ENCODE measurements around the gene MELK. TPM values are rescaled to one million over a fixed set of nuclear protein-coding genes. Genes with fewer than 3 reads are reported as not detected.

The MELK gene
- total RNA-seq, 1 donor, result 1.9 TPM

GRCh38 chr9:36665387-36665786 lies 92.7 kb downstream of the MELK start:
- DNase-seq (ENCODE audit: low read depth in 2 of 3, low spot score in 2 of 3), result no peak

- DNase-seq (ENCODE audit: low read depth in 2 of 3, low spot score in 2 of 3), result peak in 2 of 3 donors; percentile 37 to 60
Observed at GRCh38 chr9:36665921-36666431, 93.3 kb downstream of the MELK start.

- DNase-seq (ENCODE audit: low read depth in 2 of 3, low spot score in 2 of 3), result no peak
Observed at GRCh38 chr9:36671561-36671960, 98.9 kb downstream of the MELK start.

GRCh38 chr9:36676091-36676490 lies 103.4 kb downstream of the MELK start:
- no peak for DNase-seq (ENCODE audit: low read depth in 2 of 3, low spot score in 2 of 3)

GRCh38 chr9:36676778-36677485 lies 104.2 kb downstream of the MELK start:
- DNase-seq (ENCODE audit: low read depth in 2 of 3, low spot score in 2 of 3), result peak in 1 of 3 donors; percentile 45

- peak in 1 of 3 donors; percentile 16 for DNase-seq (ENCODE audit: low read depth in 2 of 3, low spot score in 2 of 3)
Observed at GRCh38 chr9:36677611-36678010, 104.9 kb downstream of the MELK start.

GRCh38 chr9:36679710-36680109 lies 107.0 kb downstream of the MELK start:
- peak in 1 of 3 donors; percentile 10 for DNase-seq (ENCODE audit: low read depth in 2 of 3, low spot score in 2 of 3)

GRCh38 chr9:36686471-36686870 lies 113.8 kb downstream of the MELK start:
- DNase-seq (ENCODE audit: low read depth in 2 of 3, low spot score in 2 of 3), result no peak

- no peak for DNase-seq (ENCODE audit: low read depth in 2 of 3, low spot score in 2 of 3)
Observed at GRCh38 chr9:36690412-36691168, 117.9 kb downstream of the MELK start.

- no peak for DNase-seq (ENCODE audit: low read depth in 2 of 3, low spot score in 2 of 3)
Observed at GRCh38 chr9:36691671-36692070, 119.0 kb downstream of the MELK start.

- DNase-seq (ENCODE audit: low read depth in 2 of 3, low spot score in 2 of 3), result no peak
Observed at GRCh38 chr9:36698984-36699383, 126.3 kb downstream of the MELK start.

GRCh38 chr9:36704148-36704547 lies 131.5 kb downstream of the MELK start:
- no peak for DNase-seq (ENCODE audit: low read depth in 2 of 3, low spot score in 2 of 3)

- DNase-seq (ENCODE audit: low read depth in 2 of 3, low spot score in 2 of 3), result no peak
Observed at GRCh38 chr9:36713515-36714490, 141.1 kb downstream of the MELK start.

GRCh38 chr9:36716496-36716895 lies 143.8 kb downstream of the MELK start:
- no peak for DNase-seq (ENCODE audit: low read depth in 2 of 3, low spot score in 2 of 3)

- DNase-seq (ENCODE audit: low read depth in 2 of 3, low spot score in 2 of 3), result no peak
Observed at GRCh38 chr9:36717276-36717675, 144.6 kb downstream of the MELK start.

GRCh38 chr9:36718612-36719011 lies 145.9 kb downstream of the MELK start:
- no peak for DNase-seq (ENCODE audit: low read depth in 2 of 3, low spot score in 2 of 3)

GRCh38 chr9:36720043-36720442 lies 147.3 kb downstream of the MELK start:
- no peak for DNase-seq (ENCODE audit: low read depth in 2 of 3, low spot score in 2 of 3)

- DNase-seq (ENCODE audit: low read depth in 2 of 3, low spot score in 2 of 3), result no peak
Observed at GRCh38 chr9:36721846-36722588, 149.3 kb downstream of the MELK start.

GRCh38 chr9:36725777-36726356 lies 153.2 kb downstream of the MELK start:
- DNase-seq (ENCODE audit: low read depth in 2 of 3, low spot score in 2 of 3), result no peak
